ENCODE measurements around the gene C11orf68.
A peak's percentile ranks its signal among the peaks of the same experiment; 100 is the strongest.
"Not testable (repeated sequence)": the region's sequence is repeated elsewhere in the genome, so short reads cannot be mapped to it uniquely, and the experiment has no call there.

Gene C11orf68

DNA sequence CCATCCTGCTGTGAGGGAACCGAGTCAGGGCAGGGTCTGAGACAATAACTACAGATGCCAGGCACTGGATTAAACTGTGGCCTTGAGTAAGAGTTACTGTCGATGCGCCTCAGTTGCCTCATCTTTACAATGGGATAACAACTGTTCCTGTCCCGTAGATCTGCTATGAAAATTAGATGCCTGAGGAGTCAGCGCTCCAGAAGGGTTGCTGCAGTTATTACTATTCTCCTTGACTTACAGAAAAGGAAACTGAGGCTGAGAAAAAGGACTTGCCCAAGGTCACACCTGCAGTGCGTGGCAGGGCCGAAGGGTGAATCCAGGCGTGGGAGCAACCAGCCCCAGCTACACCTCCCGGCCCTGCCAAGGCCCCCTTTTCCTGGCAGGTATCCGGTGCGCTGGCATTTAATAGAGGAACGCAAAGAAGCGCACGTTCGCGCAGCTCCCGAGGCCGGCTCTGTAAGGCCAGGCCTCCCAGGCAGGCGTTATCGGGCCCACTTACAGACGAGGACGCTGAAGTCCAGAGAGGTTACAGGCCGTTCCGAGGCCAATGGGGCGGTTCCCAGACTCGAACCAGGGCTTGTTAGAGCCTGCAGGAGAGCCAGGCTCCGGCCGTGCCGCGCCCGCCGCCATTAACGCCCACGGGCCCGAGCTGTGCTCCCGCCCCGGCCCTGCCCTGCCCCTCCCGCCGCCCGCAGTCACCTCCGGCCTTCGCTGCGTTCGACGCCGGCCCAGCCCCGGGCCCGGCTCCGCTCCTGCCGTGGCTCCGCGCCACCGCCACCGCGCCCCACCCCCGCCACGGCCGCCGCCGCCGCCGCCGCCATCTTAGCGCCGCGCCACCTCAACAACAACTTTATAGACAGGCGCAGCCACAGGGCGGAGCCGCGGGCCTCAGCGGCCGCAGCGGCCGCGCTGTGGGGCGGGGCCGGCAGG, at the start of gene C11orf68:
C11orf68 (minus strand) TSS at position 852 of the 930 bp plus-strand sequence; CDS start at position 821, 31 bp downstream.
- DNase-seq: peak; percentile 15

DNA sequence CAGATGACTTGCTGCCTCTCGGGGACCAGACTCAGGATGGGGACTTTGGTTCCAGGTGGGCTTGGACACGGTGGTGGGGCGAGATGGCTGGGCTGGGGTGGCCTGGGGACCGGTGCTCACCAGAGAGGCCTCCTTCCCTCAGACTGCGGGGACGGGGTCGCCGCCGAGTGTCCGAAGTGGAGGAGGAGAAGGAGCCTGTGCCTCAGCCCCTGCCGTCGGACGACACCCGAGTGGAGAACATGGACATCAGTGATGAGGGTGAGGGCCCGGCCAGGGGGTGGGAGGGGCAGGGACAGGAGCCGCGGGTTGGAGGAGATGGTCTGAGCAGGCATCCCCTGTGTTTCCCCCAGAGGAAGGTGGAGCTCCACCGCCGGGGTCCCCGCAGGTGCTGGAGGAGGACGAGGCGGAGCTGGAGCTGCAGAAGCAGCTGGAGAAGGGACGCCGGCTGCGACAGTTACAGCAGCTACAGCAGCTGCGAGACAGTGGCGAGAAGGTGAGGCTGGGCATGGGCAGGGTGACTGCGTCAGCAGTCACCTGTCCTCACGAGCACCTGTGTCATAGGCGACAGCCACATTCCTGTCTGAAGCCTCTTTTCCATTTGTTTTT, 48.6 kb upstream of the C11orf68 start:
- no peak for DNase-seq

DNA sequence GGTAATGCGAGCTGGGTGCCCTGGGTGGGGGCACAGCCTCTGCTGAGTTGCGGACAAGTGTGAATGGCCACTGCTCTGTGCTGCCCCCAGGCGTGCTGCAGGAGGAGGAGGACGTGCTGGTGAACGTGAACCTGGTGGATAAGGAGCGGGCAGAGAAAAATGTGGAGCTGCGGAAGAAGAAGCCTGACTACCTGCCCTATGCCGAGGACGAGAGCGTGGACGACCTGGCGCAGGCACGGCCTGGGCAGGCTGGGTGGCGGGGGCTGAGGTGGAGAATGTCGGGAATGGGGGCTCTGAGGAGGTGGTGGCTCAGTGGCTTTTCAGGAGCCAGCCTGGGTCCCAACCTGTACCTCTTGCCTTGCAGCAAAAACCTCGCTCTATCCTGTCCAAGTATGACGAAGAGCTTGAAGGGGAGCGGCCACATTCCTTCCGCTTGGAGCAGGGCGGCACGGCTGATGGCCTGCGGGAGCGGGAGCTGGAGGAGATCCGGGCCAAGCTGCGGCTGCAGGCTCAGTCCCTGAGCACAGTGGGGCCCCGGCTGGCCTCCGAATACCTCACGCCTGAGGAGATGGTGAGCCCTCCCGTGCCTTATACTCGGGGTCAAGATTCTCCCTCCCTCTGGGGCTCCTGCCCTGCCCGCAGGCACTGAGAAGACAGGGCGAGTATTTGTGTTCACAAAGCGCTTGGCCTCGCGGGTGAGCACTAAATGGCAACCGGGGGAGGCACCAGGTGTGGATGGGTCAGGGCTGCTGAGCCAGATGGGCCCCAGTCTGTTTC, 47.3 kb upstream of the C11orf68 start:
- DNase-seq: no peak

DNA sequence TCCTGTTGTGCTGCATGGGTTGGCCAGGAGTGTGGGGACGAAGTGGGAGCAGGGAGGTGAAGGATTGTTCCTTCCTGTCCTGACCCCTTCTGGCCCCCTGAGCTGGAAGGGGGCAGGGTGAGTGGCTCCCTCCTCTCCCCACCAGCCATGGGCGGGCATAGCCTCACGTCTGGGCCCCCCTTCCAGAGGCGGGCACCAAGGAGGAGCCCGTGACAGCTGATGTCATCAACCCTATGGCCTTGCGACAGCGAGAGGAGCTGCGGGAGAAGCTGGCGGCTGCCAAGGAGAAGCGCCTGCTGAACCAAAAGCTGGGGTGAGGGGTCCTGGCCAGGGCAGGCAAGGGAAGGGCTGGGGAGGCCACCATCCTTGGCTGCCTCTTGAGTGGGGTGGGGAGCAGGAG, 46.0 kb upstream of the C11orf68 start:
- no peak for DNase-seq

DNA sequence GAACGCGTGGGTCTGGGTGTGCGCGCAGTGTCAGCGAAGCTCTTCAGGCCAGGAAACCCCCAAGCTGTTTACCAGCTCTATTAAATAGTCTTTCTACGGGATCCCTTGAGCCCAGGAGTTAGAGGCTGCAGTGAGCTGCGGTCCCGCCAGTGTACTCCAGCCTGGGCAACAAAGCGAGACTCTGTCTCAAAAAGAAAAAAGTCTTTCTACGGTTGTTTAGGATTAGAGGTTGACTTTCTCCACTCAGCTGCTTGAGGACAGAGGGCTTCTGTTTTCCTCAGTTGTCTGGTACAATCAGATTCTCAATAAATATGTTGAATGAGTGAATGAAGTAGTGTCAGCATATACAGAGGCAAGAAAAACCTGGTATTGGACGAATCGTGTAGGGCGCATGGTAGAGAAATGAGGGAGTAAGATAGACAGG, 43.3 kb upstream of the C11orf68 start:
- DNase-seq: no peak

DNA sequence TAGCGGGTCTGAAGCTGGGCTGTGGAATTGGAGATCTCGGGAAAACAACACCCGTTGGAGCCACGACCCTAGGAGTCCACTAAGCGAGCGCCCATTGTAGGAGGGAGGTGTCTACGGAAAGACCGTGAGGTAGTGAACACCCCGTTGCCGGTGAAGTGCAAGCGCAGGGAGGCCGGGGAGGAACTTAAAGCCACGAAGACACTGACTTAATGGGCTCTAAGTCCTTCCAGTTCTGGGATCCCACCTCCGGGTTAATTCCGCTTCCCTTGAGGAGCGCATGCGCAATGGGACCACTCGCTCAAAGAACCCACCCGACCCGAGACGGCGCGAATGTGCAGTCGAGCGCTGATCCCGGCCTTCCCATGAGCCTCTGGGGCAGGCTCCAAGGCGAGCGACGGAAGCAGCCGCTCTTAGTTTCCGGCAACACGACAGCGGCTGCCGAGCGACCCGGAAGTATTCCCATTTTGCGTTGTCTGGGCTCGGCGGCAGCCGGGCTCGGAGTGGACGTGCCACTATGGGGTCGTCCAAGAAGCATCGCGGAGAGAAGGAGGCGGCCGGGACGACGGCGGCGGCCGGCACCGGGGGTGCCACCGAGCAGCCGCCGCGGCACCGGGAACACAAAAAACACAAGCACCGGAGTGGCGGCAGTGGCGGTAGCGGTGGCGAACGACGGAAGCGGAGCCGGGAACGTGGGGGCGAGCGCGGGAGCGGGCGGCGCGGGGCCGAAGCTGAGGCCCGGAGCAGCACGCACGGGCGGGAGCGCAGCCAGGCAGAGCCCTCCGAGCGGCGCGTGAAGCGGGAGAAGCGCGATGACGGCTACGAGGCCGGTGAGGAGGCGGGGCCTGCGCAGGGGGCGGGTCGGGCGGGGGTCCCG, 42.6 kb upstream of the C11orf68 start, which contains the start of gene SART1:
SART1 (plus strand) TSS at position 468 of the 874 bp plus-strand sequence; CDS start at position 515, 47 bp downstream.
- DNase-seq: peak; percentile 97

DNA sequence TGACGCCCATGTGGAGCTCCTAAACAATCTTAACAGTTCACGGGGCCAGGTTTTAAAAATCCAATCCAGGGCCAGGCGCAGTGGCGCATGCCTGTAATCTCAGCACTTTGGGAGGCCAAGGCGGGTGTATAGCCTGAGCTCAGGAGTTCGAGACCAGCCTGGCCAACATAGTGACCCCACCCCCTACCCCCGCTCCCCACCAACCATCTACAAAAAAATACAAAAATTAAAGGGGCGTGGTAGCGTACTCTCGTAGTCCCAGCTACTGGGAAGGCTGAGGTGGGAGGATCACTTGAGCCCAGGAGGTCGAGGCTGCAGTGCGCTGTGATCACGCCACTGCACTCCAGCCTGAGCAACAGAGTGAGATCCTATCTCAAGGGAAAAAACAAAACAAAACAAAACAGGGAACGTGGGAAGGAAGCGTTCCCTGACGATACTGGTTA, 42.0 kb upstream of the C11orf68 start:
- no peak for DNase-seq

DNA sequence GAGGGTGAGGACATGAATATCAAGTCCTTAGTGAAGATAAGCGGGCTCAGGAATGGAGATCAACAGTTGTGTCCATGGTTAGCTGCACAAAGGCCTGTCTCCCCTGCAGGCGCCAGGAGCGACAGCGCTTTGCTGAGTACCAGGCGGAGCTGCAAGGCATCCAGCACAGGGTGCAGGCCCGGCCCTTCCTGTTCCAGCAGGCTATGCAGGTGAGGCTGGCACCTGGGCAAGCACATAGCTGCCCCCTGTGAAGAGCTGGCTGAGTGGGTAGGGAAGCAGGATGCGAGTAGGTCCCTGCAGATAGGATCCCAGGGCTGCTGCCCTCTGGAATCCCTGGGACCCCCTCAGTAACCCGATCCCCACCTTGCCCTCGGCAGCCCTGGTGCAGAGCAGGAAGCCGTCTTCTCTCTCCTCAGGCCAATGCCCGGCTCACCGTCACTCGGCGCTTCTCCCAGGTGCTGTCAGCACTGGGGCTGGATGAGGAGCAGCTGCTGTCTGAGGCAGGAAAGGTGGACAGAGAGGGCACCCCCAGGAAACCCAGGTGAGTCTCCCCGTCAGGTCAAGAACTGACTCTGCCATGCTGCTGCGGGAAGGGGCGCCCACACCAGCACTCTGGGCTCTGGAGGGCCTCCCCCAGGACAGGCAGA, 40.0 kb upstream of the C11orf68 start:
- DNase-seq: no peak

DNA sequence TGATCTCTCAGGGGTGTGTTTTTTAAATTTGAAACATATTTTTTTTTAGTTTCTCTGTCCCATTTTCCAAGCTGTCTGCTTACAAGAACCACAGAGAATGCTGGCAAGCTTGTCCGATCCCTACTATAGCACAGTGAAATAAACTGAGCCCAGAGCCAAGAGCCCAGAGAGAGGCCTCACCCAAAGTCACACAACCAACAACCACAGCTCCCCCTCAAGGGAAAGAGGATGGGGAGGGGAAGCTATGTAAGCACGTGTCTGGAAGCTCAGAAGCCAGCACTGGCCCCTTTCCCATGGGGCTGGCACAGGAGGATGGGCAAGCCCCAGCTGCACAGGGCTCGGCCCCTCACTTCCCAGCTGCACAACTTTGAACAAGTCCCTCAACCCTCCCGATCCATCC, 39.4 kb upstream of the C11orf68 start:
- no peak for DNase-seq

DNA sequence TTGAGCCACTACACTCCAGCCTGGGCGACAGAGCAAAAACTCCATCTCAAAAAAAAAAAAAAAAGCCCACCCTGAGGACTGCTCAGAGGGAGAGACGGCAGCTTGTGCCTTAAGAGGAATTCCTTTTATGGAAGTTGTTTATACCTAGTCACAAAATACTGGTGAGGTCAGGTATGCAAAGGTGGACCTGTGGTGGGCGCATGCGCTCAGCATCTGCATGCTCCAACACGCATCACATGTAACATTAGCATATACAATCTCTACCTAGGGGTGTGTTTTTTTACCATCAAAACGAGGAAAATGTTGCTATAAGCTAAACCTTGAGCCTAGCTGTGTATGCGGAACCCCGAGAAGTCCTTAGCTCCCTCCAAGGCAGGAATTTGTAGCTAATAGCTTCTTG, 35.9 kb upstream of the C11orf68 start:
- DNase-seq: no peak

DNA sequence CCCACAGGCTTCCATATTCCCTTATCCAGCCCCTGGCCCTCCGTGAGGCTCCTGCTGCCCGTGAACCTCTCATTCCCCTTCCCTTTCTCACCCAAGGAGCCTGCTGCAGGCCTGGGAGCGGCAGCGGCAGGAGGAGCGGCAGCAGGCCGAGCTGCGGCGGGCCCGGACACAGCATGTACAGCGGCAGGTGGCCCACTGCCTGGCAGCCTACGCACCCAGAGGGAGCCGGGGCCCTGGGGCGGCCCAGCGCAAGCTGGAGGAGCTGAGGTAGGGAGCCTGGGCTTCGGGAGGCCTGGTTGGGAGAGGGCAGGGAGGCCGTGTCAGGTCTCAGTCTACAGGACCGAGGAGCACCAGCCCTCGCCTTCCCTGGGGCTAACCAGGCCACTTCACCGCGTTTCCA, 34.6 kb upstream of the C11orf68 start:
- DNase-seq: no peak

DNA sequence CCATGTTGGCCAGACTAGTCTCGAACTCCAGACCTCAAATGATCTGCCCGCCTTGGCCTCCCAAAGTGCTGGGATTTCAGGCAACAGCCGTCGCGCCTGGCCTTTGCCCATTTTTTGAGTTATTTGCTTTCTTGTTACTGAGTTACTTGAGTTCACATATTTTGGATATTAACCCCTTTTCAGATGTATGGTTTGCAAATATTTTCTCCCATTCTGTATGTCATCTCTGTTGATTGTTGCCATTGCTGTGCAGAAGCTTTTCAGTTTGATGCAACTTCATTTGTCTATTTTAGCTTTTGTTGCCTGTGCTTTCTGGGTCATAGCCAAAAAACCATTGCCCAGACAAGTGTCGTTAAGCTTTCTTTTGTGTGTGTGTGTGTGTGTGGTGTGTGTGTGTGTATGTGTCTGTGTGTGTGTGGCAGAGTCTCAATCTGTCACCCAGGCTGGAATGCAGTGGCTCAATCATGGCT, 33.2 kb upstream of the C11orf68 start:
- DNase-seq: no peak

DNA sequence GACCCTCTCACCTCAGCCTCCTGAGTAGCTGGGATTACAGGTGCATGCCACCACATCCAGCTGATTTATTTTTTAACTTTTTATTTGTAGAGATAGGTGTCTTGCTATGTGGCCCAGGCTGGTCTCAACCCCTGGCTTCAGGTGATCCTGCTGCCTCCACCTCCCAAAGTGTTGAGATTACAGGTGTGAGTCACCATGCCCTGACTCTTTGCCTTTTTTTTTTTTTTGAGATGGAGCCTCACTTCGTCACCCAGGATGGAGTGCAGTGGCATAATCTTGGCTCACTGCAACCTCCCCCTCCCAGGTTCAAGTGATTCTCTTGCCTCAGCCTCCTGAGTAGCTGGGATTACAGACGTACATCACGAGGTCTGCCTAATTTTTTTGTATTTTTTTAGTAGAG, 32.8 kb upstream of the C11orf68 start:
- DNase-seq: not testable (repeated sequence)

DNA sequence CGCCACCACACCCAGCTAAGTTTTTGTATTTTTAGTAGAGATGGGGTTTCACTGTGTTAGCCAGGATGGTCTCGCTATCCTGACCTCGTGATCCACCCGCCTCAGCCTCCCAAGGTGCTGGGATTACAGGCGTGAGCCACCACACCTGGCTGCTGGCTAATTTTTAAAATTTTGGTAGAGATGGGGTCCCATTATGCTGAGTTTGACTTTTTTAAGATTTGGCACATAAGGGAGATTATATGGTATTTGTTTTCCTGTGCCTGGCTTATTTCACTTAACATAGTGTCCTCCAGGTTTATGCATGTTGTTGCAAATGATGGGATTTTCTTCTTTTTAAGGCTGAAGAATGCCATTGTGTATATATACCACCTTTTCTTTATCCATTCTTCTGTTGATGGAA, 31.8 kb upstream of the C11orf68 start:
- not testable (repeated sequence) for DNase-seq

DNA sequence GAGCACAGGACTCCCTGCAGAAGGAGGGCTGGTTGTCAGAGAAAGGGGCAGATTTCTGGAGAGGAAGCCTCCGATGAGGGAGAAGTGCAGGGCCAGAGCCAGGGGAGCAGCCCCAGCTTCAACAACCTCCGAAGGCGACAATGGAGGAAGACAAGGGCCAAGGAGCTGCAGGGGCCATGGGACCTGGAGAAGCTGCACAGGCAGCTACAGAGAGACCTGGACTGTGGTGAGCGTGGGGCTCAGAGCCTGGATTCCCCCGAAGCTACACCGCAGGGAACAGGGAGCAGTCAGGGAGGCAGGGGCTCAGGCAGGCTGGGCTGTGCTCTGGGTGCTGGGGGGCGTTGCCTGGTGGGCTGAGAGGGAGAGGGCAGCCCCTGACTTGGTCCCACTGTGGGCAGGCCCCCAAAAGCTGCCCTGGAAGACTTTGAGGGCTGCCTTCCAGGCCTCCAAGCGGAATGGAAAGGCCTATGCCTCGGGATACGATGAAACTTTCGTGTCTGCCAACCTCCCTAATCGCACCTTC, 28.8 kb upstream of the C11orf68 start:
- no peak for DNase-seq

DNA sequence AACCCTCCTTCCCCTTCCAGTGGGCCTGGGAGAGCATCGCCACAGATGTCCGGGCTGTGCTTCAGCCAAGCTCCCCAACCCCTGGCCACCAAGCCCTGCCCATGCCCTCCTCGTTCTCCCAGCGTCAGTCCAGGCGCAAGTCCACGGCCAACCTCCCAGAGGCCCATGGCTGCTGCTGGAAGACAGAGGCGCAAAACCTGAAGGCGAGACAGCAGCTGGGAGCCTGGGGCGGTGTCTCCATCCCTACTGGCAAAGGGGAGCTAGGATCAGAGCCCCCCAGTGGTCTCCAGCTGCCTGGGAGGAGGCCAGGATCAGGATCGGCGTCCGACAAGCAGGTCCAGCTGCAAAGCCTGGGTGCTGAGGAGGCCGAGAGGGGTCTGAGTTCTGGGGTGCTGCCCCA, 28.3 kb upstream of the C11orf68 start:
- no peak for DNase-seq

DNA sequence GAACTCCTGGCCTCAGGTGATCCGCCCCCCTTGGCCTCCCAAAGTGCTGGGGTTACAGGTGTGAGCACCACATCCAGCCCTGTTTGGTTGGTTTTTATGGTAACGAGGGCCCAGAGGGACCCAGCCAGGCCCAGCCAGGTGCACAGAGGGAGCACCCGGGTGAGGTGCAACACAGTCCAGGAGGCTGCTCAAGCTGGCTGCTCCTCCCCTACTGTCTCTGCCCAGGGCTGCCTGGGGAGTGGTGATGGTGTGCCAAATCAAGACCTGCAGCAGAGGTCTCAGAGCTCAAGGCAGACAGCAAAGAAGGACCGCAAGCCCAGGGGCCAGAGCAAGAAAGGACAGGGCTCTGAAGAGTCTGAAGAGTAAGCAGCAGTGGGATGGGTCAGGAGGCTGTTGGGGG, 27.8 kb upstream of the C11orf68 start:
- DNase-seq: no peak

DNA sequence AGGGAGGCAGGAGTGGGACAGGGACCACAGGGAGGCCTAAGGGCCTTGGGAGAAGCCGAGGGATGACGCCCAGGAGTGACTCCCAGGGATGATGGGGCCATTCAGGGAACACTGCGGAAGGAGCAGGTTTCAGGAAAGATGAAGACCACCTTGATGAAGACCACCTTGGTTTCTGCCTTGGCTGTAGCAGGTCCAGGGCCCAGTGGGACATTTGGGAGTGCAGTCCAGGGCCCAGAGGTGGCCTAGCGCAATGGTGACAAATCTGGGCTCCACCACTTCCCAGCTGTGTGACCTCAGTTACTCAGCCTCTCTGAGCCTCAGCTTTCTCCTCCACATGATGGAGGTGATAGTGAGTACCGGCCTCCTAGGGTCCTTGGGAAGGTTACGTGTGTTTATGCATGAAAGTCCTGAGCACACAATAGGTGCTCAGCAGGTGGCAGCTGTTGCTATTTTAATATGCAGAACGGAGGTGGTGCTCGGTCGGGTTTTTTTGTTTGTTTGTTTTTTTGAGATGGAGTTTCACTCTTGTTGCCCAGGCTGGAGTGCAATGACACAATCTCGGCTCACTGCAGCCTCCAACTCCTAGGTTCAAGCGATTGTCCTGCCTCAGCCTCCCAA, 27.2 kb upstream of the C11orf68 start:
- DNase-seq: no peak

DNA sequence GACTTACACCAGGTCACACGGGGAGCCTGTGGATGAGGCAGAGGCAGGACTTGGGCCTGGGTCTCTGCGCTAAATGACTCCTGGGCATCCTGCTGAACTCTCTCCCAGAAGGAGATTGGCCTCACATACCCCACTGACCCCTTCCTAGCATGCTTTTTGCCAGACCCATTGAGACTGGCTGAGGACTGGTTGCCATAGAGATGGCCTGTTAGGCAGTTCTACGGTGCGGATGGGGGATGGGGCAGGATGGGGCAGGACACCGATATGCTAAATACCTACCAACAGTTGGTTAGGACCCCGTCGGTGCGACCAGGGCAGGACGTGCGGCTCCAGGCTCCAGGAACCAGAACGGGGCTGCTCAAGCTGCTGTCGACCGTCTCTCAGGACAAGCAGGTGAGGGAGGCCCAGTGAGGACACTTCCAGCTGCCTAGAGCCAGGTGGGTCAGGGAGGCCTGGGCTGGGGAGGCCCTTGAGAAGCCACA, 26.6 kb upstream of the C11orf68 start, which contains the start of gene TSGA10IP:
TSGA10IP (plus strand) TSS at position 51 of the 482 bp plus-strand sequence; CDS start at position 247, 196 bp downstream.
- DNase-seq: no peak

DNA sequence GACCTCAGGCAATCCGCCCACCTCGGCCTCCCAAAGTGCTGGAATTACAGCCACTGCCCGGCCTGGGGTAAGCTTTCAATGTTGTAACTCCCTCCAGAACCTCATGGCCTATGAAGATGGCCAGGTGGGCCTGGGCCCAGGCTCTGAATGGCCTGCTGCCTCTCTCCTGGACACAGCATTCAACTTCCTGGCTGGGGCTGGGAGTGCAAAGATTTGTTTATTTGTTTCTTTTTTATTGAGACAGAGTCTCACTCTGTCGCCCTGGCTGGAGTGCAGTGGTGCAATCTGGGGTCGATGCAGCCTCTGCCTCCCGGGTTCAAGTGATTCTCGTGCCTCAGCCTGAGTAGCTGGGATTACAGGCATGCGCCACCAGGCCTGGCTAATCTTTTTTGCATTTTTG, 25.9 kb upstream of the C11orf68 start:
- no peak for DNase-seq

DNA sequence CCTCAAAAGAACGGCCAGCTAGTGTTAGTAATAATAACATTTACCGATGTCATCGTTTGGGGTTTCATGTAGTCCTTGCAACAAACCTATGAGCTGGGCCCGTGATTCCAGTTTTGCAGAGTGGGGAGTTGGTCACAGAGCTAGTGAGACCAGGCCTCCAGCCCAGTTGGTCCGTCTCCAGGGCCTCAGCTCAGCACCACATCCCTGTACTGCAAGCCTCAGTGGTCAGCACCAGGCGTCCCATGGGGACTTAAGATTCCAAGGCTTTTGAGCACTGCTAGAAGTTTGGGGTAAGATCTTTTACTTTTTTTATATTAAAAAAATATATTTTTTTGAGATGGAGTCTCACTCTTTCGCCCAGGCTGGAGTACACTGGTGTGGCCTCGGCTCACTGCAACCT, 25.3 kb upstream of the C11orf68 start:
- DNase-seq: no peak
